A673 (cell line): ENCODE measurements around the gene EPHA4. TPM values are rescaled to one million over a fixed set of nuclear protein-coding genes. Genes with fewer than 3 reads are reported as not detected.

Source experiments
- BruUV-seq: library from RNA; stranded (reverse); fragments of 400-500 nt; replicated peaks from 2 replicates; lab custom pipeline; 2021; lab: Mats Ljungman, UMichigan
- CTCF ChIA-PET: fragments of 300-600 bp; sonication (Branson Sonifier 250); formaldehyde crosslinking; loops from one replicate; lab custom pipeline; 2022; ENCODE audit warnings: antibody characterized with exemption; lab: Charles Lee
- POLR2A ChIA-PET: fragments of 300-600 bp; sonication (Branson Sonifier 250); formaldehyde crosslinking; loops from one replicate; lab custom pipeline; 2022; ENCODE audit warnings: antibody characterized with exemption; ENCODE audit not compliant: low non-redundant PET; lab: Charles Lee
- DNase-seq: peaks from one replicate; pipeline ENCODE4 v3.0.0-alpha.2; 2015; ENCODE audit warnings: low spot score
- H3K27ac ChIP-seq: fragments of 200-600 bp; sonication (generic); 2 replicates; pipeline ENCODE4 v1.5.1; 2016; ENCODE audit warnings: mixed run types, low read depth, mild to moderate bottlenecking, mixed read lengths, antibody characterized with exemption, low read length; ENCODE audit not compliant: poor library complexity, severe bottlenecking
- H3K27me3 ChIP-seq: fragments of 200-600 bp; sonication (generic); replicated peaks from 2 replicates; pipeline ENCODE4 v1.6.1; 2017; ENCODE audit warnings: mixed run types, low read depth, mild to moderate bottlenecking, mixed read lengths, antibody characterized with exemption, low read length; ENCODE audit not compliant: insufficient read depth, poor library complexity
- H3K36me3 ChIP-seq: fragments of 200-600 bp; sonication (generic); 2 replicates; pipeline ENCODE4 v1.6.1; 2016; ENCODE audit warnings: mixed run types, mild to moderate bottlenecking, mixed read lengths, antibody characterized with exemption, low read length; ENCODE audit not compliant: insufficient read depth, poor library complexity, severe bottlenecking
- H3K4me1 ChIP-seq: fragments of 200-600 bp; sonication (generic); 2 replicates; pipeline ENCODE4 v1.6.1; 2017; ENCODE audit warnings: mixed run types, mild to moderate bottlenecking, mixed read lengths, antibody characterized with exemption, low read length; ENCODE audit not compliant: insufficient read depth, poor library complexity, severe bottlenecking
- H3K4me3 ChIP-seq: fragments of 200-600 bp; sonication (generic); 2 replicates; pipeline ENCODE4 v1.5.1; 2016; ENCODE audit warnings: low read depth, mixed run types, mild to moderate bottlenecking, mixed read lengths, low read length; ENCODE audit not compliant: poor library complexity, severe bottlenecking
- H3K9me3 ChIP-seq: fragments of 200-600 bp; sonication (generic); 2 replicates; pipeline ENCODE4 v1.6.1; 2016; ENCODE audit warnings: mixed run types, low read depth, mild to moderate bottlenecking, mixed read lengths, antibody characterized with exemption, low read length; ENCODE audit not compliant: poor library complexity, severe bottlenecking
- CTCF ChIP-seq: fragments of 300-800, 200-600 bp; sonication (generic); conservative IDR thresholded peaks from 2 replicates; pipeline ENCODE4 v1.5.1; 2017; ENCODE audit warnings: low read depth, mild to moderate bottlenecking, antibody characterized with exemption, low read length, moderate library complexity, mixed read lengths
- EZH2 ChIP-seq: fragments of 200-600 bp; sonication (generic); IDR thresholded peaks from 2 replicates; pipeline ENCODE4 v1.6.1; 2017; ENCODE audit warnings: borderline replicate concordance, low read depth, mild to moderate bottlenecking, mixed read lengths, antibody characterized with exemption, low read length; ENCODE audit not compliant: poor library complexity, severe bottlenecking
- intact Hi-C: fragments of 100-400 bp; cut with micrococcal nuclease; formaldehyde crosslinking; loops from one replicate; pipeline ENCODE4 v1.10.0; 2022; ENCODE audit not compliant: unreplicated experiment
- total RNA-seq: library from RNA; stranded (reverse); gene quantifications from 2 replicates; pipeline ENCODE4 v1.2.3, GENCODE V29; 2021

The EPHA4 gene
- total RNA-seq, 1 experiment from 2014 or later: 39.5 TPM

GRCh38 chr2:221461901-221462300, 110.2 kb downstream of the EPHA4 start:
- Histone ChIP-seq H3K4me1 (no peaks in the 10 kb centered on the region), H3K27me3 (no peaks in the 10 kb centered on the region), H3K27ac (no peak overlapping the region), H3K9me3 (no peaks in the 10 kb centered on the region), H3K36me3 (no peaks in the 10 kb centered on the region), H3K4me3 (no peak overlapping the region)
- DNase-seq: no peak
- intact Hi-C loops: no loop called here
- BruUV-seq: no TSS peak
- ChIA-PET POLR2A (no interaction called here), CTCF (no interaction called here)
- no peak for TF ChIP-seq CTCF
- TF ChIP-seq EZH2: no peak

GRCh38 chr2:221460136-221460535, 112.0 kb downstream of the EPHA4 start:
- no peak for DNase-seq
- TF ChIP-seq CTCF: no peak
- no peak for TF ChIP-seq EZH2
- no TSS peak for BruUV-seq
- Histone ChIP-seq H3K9me3 (no peaks in the 10 kb centered on the region), H3K4me1 (peaks cover 5% of the 10 kb centered on the region), H3K4me3 (no peak overlapping the region), H3K27me3 (no peaks in the 10 kb centered on the region), H3K27ac (no peak overlapping the region), H3K36me3 (no peaks in the 10 kb centered on the region)
- CTCF ChIA-PET: no interaction called here
- POLR2A ChIA-PET: no interaction called here
- intact Hi-C loops: no loop called here

- no peaks in the 10 kb centered on the region for H3K9me3 ChIP-seq
- no peak for DNase-seq
- peaks cover 5% of the 10 kb centered on the region for H3K4me1 ChIP-seq
- H3K4me3 ChIP-seq: no peak overlapping the region
- no peaks in the 10 kb centered on the region for H3K36me3 ChIP-seq
- no peaks in the 10 kb centered on the region for H3K27me3 ChIP-seq
- intact Hi-C loops: no loop called here
- CTCF ChIA-PET: no interaction called here
- BruUV-seq: no TSS peak
- POLR2A ChIA-PET: interaction anchor here (0.7 kb wide), 1 partner anchor 32 kb away, joined by 3 read pairs; no protein-coding TSS in a partner anchor
- no peak overlapping the region for H3K27ac ChIP-seq
- no peak for TF ChIP-seq CTCF
- no peak for TF ChIP-seq EZH2
Measured at GRCh38 chr2:221458578-221458977, 113.5 kb downstream of the EPHA4 start.
